ENCODE measurements around the gene SLC4A4. TPM values are rescaled to one million over a fixed set of nuclear protein-coding genes. Genes with fewer than 3 reads are reported as not detected.

The SLC4A4 gene
- total RNA-seq, 1 experiment from 2014 or later, result not detected

DNA sequence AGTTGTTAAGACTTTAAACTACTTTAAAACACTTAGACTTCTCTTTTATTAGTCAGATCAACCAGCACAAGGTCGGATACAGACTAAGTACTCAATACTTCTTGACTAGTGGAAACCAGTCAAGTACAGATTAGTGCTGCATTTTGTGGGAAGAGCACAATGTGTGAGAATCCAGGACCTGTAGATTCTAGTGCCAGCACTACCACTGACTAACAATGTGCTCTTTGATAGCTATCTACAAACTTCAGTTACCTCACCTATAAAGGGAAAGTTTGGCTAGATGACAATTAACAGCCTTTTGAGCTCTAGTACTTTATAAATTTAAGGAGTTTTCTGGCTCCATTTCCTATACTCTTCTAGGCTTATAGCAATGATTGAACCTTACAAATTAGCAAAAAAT, 181.5 kb downstream of the SLC4A4 start:
- intact Hi-C loops (cut with micrococcal nuclease), result no loop called here
- H3K36me3 Mint-ChIP-seq (ENCODE audit: insufficient read depth, unreplicated experiment), result no peaks in the 10 kb centered on the region
- ChIA-PET POLR2A (no interaction called here), CTCF (interaction anchor here (0.8 kb wide), 1 partner anchor 31 kb away, joined by 3 read pairs; no protein-coding TSS in a partner anchor)
- H3K4me1 Mint-ChIP-seq (ENCODE audit: insufficient read depth, unreplicated experiment), result no peaks in the 10 kb centered on the region
- DNase-seq (ENCODE audit: unreplicated experiment), result no peak
- peaks cover 17% of the 10 kb centered on the region for H3K9me3 Mint-ChIP-seq (ENCODE audit: unreplicated experiment)
- no peaks in the 10 kb centered on the region for H3K27me3 Mint-ChIP-seq (ENCODE audit: insufficient read depth, unreplicated experiment)
- TF ChIP-seq, protein P1, sequence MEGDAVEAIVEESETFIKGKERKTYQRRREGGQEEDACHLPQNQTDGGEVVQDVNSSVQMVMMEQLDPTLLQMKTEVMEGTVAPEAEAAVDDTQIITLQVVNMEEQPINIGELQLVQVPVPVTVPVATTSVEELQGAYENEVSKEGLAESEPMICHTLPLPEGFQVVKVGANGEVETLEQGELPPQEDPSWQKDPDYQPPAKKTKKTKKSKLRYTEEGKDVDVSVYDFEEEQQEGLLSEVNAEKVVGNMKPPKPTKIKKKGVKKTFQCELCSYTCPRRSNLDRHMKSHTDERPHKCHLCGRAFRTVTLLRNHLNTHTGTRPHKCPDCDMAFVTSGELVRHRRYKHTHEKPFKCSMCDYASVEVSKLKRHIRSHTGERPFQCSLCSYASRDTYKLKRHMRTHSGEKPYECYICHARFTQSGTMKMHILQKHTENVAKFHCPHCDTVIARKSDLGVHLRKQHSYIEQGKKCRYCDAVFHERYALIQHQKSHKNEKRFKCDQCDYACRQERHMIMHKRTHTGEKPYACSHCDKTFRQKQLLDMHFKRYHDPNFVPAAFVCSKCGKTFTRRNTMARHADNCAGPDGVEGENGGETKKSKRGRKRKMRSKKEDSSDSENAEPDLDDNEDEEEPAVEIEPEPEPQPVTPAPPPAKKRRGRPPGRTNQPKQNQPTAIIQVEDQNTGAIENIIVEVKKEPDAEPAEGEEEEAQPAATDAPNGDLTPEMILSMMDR (IDR thresholded peaks at IDR 0.05; ENCODE audit: unreplicated experiment), result no peak
- no peak overlapping the region for H3K4me3 Mint-ChIP-seq (ENCODE audit: unreplicated experiment)
- no TSS peak for BruUV-seq (replicated peaks)
- no peak overlapping the region for H3K27ac Mint-ChIP-seq (ENCODE audit: low read depth, unreplicated experiment)

DNA sequence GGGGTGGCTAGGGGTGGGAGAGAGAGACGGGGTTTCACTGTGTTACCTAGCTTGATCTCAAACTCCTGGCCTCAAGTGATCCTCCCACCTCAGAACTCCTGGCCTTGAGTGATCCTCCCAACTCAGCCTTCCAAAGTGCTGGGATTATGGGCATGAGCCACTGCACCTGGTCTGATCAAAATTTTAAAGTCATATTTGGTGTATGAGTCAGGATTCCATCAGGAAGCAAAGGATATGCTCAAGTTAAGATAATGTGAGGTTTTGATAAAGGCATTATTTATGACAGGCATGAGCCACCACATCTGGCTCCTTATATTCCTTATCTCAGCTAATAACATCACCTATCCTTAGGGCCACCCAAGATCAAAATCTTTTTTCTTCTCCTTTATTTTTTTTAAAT, 182.0 kb downstream of the SLC4A4 start:
- Mint-ChIP-seq H3K36me3 (ENCODE audit: insufficient read depth, unreplicated experiment) (no peaks in the 10 kb centered on the region), H3K27ac (ENCODE audit: low read depth, unreplicated experiment) (no peak overlapping the region)
- DNase-seq (ENCODE audit: unreplicated experiment), result no peak

DNA sequence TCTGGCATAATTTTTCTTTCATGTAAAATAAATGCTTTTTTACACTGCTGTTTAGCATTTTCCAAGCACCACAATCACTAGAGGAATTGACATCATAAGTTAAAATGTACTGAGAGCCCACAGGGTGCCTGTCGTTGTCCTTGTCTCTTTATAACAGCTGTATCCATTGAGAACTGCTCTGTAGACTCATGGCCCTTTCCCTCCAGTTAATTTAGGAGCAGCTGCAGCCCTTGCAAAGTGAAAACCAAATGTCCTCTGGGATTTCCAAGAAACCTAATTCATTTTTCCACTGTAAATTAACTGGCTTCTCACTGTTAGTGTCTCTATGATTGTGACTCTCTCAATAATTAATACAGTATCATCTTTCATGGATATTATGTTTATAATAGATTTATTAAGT, 185.9 kb downstream of the SLC4A4 start:
- H3K36me3 Mint-ChIP-seq (ENCODE audit: insufficient read depth, unreplicated experiment), result no peaks in the 10 kb centered on the region
- DNase-seq (ENCODE audit: unreplicated experiment), result no peak
- H3K9me3 Mint-ChIP-seq (ENCODE audit: unreplicated experiment), result no peaks in the 10 kb centered on the region
- no peaks in the 10 kb centered on the region for H3K27me3 Mint-ChIP-seq (ENCODE audit: insufficient read depth, unreplicated experiment)
- CTCF ChIA-PET, result interaction anchor here (0.7 to 1.5 kb wide), 2 partner anchors 269 to 340 kb away, joined by 3 read pairs; no protein-coding TSS in a partner anchor
- H3K27ac Mint-ChIP-seq (ENCODE audit: low read depth, unreplicated experiment), result no peak overlapping the region
- POLR2A ChIA-PET, result no interaction called here
- no peaks in the 10 kb centered on the region for H3K4me1 Mint-ChIP-seq (ENCODE audit: insufficient read depth, unreplicated experiment)
- H3K4me3 Mint-ChIP-seq (ENCODE audit: unreplicated experiment), result no peak overlapping the region
- BruUV-seq (replicated peaks), result no TSS peak
- intact Hi-C loops (cut with micrococcal nuclease), result no loop called here
- TF ChIP-seq, protein P1 (IDR thresholded peaks at IDR 0.05; ENCODE audit: unreplicated experiment), result no peak

More for the DNA sequence above, 182.0 kb downstream of the SLC4A4 start:
- Mint-ChIP-seq H3K27me3 (ENCODE audit: insufficient read depth, unreplicated experiment) (no peaks in the 10 kb centered on the region), H3K9me3 (ENCODE audit: unreplicated experiment) (peaks cover 12% of the 10 kb centered on the region), H3K4me1 (ENCODE audit: insufficient read depth, unreplicated experiment) (no peaks in the 10 kb centered on the region), H3K4me3 (ENCODE audit: unreplicated experiment) (no peak overlapping the region)
- no TSS peak for BruUV-seq (replicated peaks)
- ChIA-PET POLR2A (interaction anchor here (0.6 kb wide), 1 partner anchor 529 kb away, joined by 5 read pairs; no protein-coding TSS in a partner anchor), CTCF (no interaction called here)
- intact Hi-C loops (cut with micrococcal nuclease), result no loop called here
- TF ChIP-seq, protein P1 (IDR thresholded peaks at IDR 0.05; ENCODE audit: unreplicated experiment), result no peak

DNA sequence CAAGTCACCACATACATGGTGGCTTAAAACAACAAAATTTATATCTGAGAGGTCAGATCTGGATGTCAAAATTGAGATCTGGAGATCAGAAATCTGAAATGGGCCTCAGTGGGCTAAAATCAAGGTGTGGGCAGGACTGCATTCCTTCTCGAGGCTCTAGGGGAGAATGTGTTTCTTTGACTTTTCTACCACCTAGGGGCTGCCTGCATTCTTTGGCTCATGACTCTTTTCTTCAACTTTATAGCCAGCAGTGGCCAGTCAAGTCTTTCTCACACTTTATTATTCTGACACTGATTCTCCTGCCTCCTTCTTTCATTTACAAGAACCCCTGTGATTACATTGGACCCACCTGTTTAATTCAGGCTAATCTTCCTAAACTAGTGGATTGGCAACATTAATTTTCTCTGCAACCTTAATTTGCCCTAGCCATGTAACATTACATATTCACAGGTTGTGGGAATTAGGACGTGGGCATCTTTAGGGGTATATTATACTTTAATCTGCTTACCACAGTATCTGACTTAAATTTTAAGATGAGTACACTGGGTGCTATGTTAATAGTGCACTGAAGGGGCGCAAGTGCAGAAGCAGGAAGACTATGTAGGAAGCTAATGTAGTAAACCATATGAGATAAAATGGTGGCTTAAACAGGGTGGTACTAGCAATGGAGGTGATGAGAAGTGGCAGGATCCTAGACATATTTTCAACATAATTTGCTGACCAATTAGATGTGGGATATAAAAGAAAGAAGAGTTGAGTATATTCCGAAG, 188.0 kb downstream of the SLC4A4 start:
- H3K9me3 Mint-ChIP-seq (ENCODE audit: unreplicated experiment), result no peaks in the 10 kb centered on the region
- no peak overlapping the region for H3K27ac Mint-ChIP-seq (ENCODE audit: low read depth, unreplicated experiment)
- H3K27me3 Mint-ChIP-seq (ENCODE audit: insufficient read depth, unreplicated experiment), result no peaks in the 10 kb centered on the region
- no peaks in the 10 kb centered on the region for H3K36me3 Mint-ChIP-seq (ENCODE audit: insufficient read depth, unreplicated experiment)
- H3K4me3 Mint-ChIP-seq (ENCODE audit: unreplicated experiment), result no peak overlapping the region
- ChIA-PET CTCF (interaction anchor here (0.6 to 1.0 kb wide), 4 partner anchors 185 to 1056 kb away, joined by 3 to 4 read pairs (median 4); no protein-coding TSS in a partner anchor), POLR2A (no interaction called here)
- H3K4me1 Mint-ChIP-seq (ENCODE audit: insufficient read depth, unreplicated experiment), result no peaks in the 10 kb centered on the region
- intact Hi-C loops (cut with micrococcal nuclease), result loop anchor here (1.0 kb wide), 1 partner anchor 186 kb away; no protein-coding TSS in a partner anchor
- DNase-seq (ENCODE audit: unreplicated experiment), result no peak
- BruUV-seq (replicated peaks), result no TSS peak
- TF ChIP-seq, protein P1 (IDR thresholded peaks at IDR 0.05; ENCODE audit: unreplicated experiment), result no peak
